Thyroid gland (tissue), 4 donors: ENCODE data around the gene CD101.

Source experiments
- POLR2A ChIP-seq, 2 donors: fragments of 450-650 bp; IDR thresholded peaks; one replicate each; pipeline ENCODE4 v1.6.1; 2017; ENCODE audit warnings: antibody characterized with exemption in 2 of 2, mild to moderate bottlenecking in 2 of 2, moderate library complexity in 1 of 2
- TF ChIP-seq, protein P1 (sequence below), 6 experiments: fragments of 200-600 bp in 3 of 6; fragments of 450-650 bp in 3 of 6; sonication (generic) in 3 of 6; IDR thresholded peaks; one replicate each; pipeline ENCODE4 v1.5.1; 2016 to 2019; ENCODE audit warnings: antibody characterized with exemption in 6 of 6, mild to moderate bottlenecking in 2 of 6, inconsistent platforms in 1 of 6, moderate library complexity in 1 of 6

DNA sequence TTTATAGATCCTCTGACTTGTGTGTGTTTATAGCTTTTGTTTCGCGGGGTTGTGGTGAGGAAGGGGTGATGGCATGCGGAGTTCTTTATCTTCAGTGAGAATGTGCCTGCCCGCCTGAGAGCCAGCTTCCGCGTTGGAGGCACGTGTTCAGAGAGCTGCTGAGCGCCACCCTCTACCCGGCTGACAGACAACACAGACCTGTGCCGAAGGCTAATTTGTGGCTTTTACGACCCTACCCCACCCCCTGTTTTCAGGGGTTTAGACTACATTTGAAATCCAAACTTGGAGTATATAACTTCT lies 14.4 kb upstream of the CD101 start:
- TF ChIP-seq POLR2A (IDR thresholded peaks at IDR 0.05) = no peak
- TF ChIP-seq, protein P1, sequence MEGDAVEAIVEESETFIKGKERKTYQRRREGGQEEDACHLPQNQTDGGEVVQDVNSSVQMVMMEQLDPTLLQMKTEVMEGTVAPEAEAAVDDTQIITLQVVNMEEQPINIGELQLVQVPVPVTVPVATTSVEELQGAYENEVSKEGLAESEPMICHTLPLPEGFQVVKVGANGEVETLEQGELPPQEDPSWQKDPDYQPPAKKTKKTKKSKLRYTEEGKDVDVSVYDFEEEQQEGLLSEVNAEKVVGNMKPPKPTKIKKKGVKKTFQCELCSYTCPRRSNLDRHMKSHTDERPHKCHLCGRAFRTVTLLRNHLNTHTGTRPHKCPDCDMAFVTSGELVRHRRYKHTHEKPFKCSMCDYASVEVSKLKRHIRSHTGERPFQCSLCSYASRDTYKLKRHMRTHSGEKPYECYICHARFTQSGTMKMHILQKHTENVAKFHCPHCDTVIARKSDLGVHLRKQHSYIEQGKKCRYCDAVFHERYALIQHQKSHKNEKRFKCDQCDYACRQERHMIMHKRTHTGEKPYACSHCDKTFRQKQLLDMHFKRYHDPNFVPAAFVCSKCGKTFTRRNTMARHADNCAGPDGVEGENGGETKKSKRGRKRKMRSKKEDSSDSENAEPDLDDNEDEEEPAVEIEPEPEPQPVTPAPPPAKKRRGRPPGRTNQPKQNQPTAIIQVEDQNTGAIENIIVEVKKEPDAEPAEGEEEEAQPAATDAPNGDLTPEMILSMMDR (IDR thresholded peaks at IDR 0.05) = no peak
